Left forelimb (tissue), 1 donor: ENCODE results near the gene ING4.
"Not testable (repeated sequence)": the region's sequence is repeated elsewhere in the genome, so short reads cannot be mapped to it uniquely, and the experiment has no call there.

Source experiments
- DNase-seq: peaks from one replicate; pipeline ENCODE4 v3.0.0-alpha.2; 2018; ENCODE audit warnings: low spot score

The ING4 gene

DNA sequence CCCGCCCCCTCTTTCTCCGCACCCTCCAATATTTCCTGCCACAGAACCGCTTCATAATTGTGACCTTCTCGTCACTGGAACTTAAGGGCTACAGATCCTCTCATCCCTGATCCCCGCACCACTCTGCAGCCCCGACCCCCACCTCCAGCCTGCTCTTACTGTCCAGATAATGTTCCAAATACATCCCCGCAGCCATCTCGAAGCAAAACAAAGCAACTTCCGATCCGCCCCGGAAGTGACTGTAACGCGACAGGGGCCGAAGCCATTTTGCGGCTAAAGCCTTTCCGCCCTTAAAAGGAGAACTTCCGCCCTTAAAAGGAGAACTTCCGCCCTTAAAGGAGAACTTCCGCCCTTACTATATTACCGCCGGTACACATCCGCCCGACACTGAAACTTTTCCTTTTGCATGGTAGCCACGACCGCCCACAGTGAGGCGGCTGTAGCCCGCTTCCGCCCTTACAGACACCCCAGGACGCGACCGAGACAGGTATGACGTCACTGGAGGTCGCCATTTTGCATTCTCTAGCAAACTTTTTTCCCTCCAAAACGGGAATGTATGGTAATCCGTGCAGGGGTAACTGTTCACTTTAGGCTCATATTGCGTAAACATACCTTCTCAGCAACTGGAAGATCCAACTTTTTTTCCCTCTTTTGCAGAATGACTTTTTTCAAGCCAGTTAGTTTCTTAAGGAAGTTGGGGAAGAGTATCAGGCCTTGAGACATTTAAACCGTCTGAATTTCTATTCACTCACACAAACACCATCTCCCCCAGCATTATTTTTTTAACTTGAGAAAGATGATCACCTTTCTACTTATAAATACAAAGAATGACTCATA, at the start of gene ING4:
Gene ING4 (minus strand): TSS at position 214 of the 837 bp plus-strand sequence. CDS start 18 bp downstream, at position 196.
- peak; percentile 96 for DNase-seq

- DNase-seq, result no peak
Measured at GRCh38 chr12:6708960-6709394, 46.1 kb upstream of the ING4 start.

DNA sequence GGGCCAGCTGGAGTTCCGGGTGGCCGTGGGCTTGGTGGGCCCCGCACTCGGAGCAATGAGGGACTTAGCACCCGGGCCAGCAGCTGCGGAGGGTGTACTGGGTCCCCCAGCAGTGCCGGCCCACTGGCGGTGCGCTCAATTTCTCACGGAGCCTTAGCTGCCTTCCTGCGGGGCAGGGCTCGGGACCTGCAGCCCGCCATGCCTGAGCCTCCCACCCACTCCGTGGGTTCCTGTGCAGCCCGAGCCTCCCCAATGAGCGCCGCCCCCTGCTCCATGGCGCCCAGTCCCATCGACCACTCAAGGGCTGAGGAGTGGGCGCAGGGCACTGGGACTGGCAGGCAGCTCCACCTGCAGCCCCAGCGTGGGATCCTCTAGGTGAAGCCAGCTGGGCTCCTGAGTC, 45.4 kb upstream of the ING4 start:
- DNase-seq, result not testable (repeated sequence)

DNA sequence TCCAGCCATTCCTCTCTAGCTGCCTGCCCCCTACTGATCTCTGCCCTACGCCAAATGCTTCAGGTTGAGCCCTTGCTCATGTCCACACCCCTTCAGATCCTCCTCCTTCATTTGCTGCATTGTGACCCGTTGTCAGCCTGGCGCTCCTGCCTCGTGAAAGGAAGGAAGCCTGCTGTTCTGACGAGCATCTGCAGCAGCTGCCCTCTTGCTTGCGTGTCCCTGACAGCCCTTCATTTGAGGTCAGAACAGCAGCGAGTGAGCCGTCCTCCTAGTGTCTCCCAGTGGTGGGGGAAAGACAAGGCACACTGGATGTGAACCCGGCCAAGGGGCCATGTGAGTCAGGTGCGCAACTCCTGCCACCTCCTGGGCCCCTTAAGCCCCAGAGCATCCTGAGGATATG, 40.7 kb upstream of the ING4 start:
- DNase-seq, result no peak

DNA sequence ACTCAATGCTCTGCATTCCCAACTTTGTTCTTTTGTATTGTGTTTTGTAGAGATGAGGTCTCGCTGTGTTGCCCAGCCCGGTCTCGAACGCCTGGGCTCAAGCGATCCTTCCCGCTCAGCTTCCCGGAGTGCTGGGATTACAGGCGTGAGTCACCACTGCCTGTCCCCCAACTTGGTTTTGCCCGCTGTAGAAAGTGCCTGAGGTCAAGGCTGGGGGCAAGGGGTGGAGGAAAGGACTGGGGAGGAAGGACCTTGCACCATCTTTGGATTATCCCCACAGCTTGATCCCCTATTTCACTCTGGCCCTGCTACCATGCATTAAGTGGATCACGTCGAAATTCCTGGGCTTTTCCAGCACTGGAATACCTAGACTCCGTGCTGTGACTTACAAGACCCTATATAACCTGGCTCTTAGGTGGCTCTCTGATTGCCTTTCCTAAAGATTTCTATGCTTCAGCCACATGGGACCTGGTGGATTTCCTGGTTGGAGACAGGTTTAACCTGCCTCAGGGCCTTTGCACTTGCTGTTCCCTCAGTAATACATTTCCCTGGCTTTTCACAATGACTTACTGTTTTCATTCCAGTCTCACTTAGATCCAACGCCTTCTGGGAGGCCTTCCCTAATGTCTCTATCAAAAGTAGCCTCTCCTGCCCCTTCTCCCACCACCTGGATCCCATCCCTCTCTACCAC, 38.3 kb upstream of the ING4 start:
- no peak for DNase-seq

DNA sequence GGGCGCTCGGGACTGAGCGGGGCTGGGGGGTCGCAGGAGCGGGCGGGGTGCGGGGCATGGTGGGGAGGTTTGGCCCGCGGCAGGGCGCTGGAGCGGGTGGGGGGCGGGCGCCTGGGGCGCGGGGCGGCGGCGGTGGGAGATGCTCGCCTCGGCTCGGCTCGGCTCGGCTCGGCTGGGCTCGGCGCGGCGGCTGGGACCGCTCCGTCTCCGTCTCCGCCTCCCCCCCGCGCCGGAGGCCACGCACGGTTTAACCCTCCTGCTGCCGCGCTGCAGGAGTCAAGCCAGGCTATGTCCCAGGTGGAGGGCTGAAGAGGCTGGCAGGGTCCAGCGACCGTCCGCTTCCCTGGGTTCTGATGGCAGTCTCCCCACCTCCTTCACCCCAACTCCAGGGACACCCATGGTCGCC, 37.7 kb upstream of the ING4 start, which contains the start of gene PIANP:
Gene PIANP (minus strand): TSS at position 170 of the 406 bp plus-strand sequence. CDS start 2,754 bp downstream, outside the sequence.
- peak; percentile 75 for DNase-seq

DNA sequence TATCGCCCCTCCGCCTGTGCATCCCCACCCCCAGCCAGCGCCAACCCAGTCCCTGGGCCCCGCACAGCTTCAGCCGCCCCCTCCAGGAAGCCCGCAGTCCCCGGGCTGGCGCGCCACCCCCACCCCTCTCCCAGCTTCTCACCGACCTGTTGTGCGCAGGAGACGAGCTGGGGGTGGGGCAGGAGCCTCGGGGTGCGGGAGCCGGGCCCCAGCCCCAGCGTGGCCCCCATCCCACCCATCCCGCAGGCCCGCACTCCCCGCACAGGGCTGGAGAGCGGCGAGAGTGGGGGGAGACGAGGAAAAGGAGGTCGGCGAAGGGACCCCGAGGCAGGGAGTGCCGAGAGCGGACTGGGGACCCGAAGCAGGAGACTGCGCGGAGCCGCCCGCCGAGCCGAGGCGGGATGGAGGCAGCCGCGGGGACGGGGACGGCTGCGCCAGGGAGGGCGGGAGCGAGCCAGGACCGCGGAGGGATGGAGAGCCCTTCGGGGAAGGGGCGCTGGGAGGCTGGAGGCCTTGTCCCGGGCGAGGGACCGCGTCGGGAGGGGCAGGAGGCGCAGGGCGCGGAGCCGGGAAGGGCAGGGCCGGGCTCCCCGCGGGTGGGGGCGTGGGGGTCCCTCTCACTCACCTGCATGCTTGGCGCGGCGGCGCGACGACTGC, 37.2 kb upstream of the ING4 start:
- no peak for DNase-seq

GRCh38 chr12:6699259-6699988, 36.5 kb upstream of the ING4 start:
- no peak for DNase-seq

DNA sequence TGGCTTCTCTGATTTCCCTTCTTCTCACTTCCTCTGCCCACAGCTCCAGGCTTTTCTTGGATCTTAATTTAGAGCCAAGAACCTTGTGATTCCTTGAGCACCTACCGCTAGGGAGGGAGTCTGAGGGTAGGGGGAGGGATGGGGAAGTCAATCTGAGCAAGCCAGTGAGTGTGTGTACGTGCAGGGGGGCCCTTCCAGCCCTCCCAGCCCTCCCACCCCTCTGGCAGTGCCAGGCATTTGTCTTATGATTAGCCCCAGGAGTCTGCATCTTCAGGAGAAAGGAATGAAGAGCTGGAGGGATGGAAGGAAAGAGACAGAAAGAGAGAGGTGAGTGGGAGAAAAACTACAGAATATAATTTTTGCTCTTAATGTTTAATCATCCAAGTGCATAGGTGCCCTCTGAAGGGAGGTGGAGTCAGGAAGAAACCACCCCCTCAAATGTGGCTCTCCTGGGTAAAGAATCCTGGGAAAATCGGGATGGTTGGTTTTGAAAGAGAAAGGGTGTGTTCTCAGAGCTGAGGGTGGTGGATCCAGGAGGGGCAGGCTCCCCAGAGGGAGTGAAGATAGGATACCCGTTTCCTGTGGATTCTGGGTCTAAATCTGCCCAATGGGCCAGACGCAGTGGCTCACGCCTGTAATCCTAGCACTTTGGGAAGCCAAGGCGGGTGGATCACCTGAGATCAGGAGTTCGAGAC, 35.6 kb upstream of the ING4 start:
- no peak for DNase-seq

GRCh38 chr12:6697584-6698351, 34.8 kb upstream of the ING4 start:
- DNase-seq, result no peak

DNA sequence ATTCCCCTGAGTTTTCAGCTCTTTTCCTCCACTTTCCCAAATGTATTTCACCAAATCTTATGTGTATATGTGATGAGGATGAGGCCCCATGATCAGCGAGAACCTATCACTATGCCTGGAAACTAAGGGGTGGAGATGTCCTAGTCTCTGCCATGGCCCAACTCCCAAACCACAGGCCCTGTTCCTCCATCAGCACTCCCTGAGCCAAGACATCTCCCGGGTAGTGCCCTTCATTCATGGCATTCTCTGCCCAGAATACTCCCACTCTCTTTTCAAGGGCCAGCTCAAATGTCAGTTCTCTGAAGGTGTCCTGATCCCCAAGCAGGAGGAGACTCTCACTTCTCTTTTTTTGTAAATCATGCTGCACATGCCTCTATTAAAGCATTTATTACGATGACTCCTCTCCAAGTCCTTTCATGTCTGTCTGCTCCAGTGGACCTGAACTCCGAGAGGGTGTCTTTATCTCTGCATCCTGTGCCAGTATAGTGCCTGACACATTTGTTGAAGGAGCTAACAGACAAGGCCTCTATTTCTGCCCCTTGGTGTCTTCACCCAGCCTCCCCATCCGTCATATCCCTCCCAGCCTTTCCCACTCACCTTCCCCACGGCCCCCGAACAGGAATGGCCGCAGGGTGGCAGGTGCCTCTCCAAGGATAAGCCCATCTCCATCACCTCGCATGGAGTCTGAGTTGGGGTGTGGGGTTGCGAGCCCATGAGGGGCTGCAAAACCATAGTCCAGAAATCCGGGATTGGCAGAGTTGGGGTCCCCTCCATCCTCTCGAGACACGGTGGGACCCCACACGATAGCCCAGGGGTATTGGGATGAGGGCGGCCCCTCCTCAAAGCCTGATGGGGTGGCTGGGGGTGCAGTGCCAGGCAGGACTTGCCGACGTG, 34.0 kb upstream of the ING4 start:
- no peak for DNase-seq

DNA sequence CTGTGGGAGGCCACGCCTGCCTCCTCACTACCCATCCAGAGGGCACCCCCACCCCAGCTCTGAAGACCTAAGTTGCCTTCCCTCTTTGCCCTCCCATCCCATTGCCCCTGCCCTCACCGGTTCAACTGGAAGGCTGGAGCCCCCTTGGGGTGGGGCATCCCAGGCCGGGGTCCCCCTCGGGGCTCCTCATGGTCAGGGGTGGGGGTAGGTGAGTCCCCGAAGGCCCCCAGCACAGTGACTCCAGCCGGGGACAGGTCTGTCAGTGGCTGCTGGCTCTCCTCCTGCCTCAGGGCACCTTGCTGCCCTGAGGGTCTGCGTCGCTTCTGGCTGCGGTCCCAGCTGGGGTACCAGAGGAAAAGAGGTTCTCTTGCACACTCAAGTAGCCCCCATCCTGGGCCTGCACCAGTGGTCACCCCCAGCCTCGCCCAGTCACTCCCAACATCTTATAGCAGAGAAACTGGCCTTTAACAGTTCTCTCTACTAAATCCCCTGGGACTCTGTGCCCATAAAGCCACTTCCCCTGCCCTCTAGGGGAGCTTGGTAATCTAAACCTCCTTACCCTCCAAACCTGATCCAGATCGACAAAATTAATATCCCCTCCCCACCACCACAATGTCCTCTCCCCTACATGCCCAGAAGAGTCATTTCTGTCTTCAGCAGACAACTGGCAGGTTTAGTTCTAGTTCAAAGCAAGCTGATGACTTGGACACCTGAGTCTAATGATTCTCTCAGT, 32.6 kb upstream of the ING4 start:
- DNase-seq, result no peak

DNA sequence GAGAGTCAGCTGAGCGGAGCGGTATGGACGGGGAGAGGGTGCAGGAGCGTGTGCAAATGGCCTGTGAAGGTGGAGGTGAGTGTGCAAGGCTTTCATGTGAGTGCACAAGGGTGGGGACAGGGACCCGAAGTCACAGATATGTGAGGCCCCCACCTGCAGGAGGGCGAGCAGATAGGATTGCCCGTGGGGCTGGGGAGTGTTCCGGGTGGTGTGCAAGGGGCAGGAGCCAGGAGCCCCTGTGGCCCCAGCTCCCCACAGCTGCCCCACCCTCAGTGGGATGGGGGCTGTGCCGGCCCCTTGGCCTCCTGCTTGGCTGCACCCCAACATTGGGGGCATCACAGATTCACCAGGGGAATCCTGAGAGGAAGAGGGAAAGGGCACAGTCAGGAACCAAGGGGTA, 31.8 kb upstream of the ING4 start:
- no peak for DNase-seq

GRCh38 chr12:6693832-6694355, 31.0 kb upstream of the ING4 start:
- DNase-seq, result no peak

DNA sequence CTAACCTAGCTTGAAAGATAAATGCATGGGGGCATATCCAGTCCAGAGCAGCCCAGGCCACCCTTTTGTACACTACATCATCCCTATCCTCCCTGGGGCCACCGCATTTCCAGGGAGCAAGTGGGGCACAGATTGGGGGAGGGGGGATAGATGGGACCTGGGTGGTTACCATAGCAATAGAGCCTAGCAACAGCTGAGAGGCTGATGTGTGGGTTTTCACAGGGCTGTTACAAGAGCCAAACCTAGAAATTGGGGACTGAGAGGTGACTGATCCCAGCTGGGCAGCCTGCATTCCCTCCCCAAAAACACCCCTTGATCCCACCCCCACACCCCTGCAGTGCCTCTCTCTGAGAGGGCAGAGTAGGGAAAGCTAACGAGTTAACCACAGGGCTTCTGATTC, 30.0 kb upstream of the ING4 start:
- DNase-seq, result no peak

- DNase-seq, result no peak
Measured at GRCh38 chr12:6691473-6691872, 28.6 kb upstream of the ING4 start.

- peak; percentile 97 for DNase-seq
Measured at GRCh38 chr12:6688999-6689882, 26.3 kb upstream of the ING4 start, which contains the start of gene ZNF384. ZNF384 (minus strand) TSS chr12:6689375; CDS start chr12:6679520, 9,855 bp downstream.
